WTC11 (cell line): Measurements from ENCODE around the gene SLC44A3.

ENCODE experiments used
- TF ChIP-seq, protein P1 (sequence below): sonication (generic); formaldehyde crosslinking; IDR thresholded peaks from 2 replicates; pipeline ENCODE4 v1.8.0; 2023; ENCODE audit warnings: missing genetic modification reagents
- TF ChIP-seq, protein P2 (sequence below): fragments of 200-600 bp; IDR thresholded peaks from 2 replicates; pipeline ENCODE4 v1.8.0; 2022; ENCODE audit warnings: antibody characterized with exemption

DNA sequence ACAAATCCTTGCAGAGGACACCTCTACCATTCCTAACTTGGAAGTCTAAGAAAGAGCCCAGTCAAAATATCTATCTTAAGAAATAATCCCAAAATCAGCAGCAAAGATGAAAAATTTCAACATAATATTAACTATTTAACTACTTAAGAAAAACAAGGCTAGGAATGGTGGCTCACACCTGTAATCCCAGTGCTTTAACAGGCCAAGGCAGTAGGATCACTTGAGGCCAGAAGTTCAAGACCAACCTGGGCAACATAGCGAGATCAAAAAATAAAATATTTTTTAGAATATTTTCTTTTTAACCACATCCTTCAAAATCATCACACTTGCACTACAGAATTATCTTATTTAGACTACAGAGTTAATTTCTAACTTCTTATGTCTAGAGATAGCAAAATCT, 101.8 kb downstream of the SLC44A3 start:
- TF ChIP-seq, protein P1, sequence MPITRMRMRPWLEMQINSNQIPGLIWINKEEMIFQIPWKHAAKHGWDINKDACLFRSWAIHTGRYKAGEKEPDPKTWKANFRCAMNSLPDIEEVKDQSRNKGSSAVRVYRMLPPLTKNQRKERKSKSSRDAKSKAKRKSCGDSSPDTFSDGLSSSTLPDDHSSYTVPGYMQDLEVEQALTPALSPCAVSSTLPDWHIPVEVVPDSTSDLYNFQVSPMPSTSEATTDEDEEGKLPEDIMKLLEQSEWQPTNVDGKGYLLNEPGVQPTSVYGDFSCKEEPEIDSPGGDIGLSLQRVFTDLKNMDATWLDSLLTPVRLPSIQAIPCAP: no peak
- TF ChIP-seq, protein P2, sequence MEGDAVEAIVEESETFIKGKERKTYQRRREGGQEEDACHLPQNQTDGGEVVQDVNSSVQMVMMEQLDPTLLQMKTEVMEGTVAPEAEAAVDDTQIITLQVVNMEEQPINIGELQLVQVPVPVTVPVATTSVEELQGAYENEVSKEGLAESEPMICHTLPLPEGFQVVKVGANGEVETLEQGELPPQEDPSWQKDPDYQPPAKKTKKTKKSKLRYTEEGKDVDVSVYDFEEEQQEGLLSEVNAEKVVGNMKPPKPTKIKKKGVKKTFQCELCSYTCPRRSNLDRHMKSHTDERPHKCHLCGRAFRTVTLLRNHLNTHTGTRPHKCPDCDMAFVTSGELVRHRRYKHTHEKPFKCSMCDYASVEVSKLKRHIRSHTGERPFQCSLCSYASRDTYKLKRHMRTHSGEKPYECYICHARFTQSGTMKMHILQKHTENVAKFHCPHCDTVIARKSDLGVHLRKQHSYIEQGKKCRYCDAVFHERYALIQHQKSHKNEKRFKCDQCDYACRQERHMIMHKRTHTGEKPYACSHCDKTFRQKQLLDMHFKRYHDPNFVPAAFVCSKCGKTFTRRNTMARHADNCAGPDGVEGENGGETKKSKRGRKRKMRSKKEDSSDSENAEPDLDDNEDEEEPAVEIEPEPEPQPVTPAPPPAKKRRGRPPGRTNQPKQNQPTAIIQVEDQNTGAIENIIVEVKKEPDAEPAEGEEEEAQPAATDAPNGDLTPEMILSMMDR: no peak
